Activated CD8-positive, alpha-beta memory T cell treated with anti-CD3 and anti-CD28 coated beads, Interleukin-2, amount 10 ng/mL, durations not matched to agents 7 days and 5 days (primary cell): ENCODE results near the gene FAM153A. TPM values are rescaled to one million over a fixed set of nuclear protein-coding genes. Genes with fewer than 3 reads are reported as not detected.
"Not testable (repeated sequence)": the region's sequence is repeated elsewhere in the genome, so short reads cannot be mapped to it uniquely, and the experiment has no call there.

ENCODE experiments used
- ATAC-seq: fragments of 150-1000 bp; cut with Tn5 transposase; one replicate; pipeline ENCODE4 v1.10.0; 2021; ENCODE audit warnings: moderate library complexity
- CTCF ChIA-PET: fragments of 350-600 bp; sonication (Branson Sonifier 250); formaldehyde crosslinking; loops from one replicate; lab custom pipeline; 2021; ENCODE audit warnings: antibody characterized with exemption; lab: Charles Lee
- DNase-seq: peaks from one replicate; pipeline ENCODE4 v3.0.0-alpha.2; 2020
- H3K27ac Mint-ChIP-seq: one replicate; pipeline ENCODE4 v1.8.0; 2021; ENCODE audit warnings: mild to moderate bottlenecking, mixed read lengths
- H3K27me3 Mint-ChIP-seq: one replicate; pipeline ENCODE4 v1.8.0; 2021; ENCODE audit warnings: mixed read lengths
- H3K36me3 Mint-ChIP-seq: one replicate; pipeline ENCODE4 v1.8.0; 2021; ENCODE audit warnings: mild to moderate bottlenecking, mixed read lengths
- H3K4me1 Mint-ChIP-seq: one replicate; pipeline ENCODE4 v1.8.0; 2021; ENCODE audit warnings: mixed read lengths
- H3K4me3 Mint-ChIP-seq: one replicate; pipeline ENCODE4 v1.8.0; 2021; ENCODE audit warnings: mild to moderate bottlenecking, moderate library complexity, mixed read lengths
- H3K9me3 Mint-ChIP-seq: one replicate; pipeline ENCODE4 v1.8.0; 2022; ENCODE audit warnings: low read depth, mixed read lengths
- total RNA-seq, 2 experiments: library from RNA; stranded (reverse); gene quantifications; one replicate each; pipeline ENCODE4 v1.2.3, GENCODE V29; 2021

Gene FAM153A
- total RNA-seq, 2 experiments from 2014 or later: 0.54 to 6.9 TPM

DNA sequence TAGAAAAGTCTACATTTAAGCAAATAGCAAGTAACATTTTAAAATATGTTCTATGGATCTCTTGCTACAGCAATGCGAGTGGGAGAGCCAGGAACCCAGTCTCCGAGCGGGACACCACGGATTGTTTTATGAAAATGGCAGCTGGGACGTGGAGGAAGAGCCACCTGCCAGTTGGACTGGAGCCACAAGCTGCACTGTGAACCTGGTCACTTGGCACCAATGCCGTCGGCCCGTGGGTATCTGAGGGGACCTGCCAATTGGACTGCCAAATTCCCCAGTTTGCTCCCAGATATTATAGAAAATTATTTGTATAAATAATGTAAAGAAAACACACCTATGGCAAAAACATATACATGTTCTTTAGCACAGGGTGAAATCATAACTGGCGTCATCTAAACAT lies 10.6 kb upstream of the FAM153A start:
- H3K27ac Mint-ChIP-seq, DNase-seq, CTCF ChIA-PET, H3K4me1 Mint-ChIP-seq, H3K36me3 Mint-ChIP-seq, H3K9me3 Mint-ChIP-seq, ATAC-seq, H3K4me3 Mint-ChIP-seq, H3K27me3 Mint-ChIP-seq: not testable (repeated sequence)

DNA sequence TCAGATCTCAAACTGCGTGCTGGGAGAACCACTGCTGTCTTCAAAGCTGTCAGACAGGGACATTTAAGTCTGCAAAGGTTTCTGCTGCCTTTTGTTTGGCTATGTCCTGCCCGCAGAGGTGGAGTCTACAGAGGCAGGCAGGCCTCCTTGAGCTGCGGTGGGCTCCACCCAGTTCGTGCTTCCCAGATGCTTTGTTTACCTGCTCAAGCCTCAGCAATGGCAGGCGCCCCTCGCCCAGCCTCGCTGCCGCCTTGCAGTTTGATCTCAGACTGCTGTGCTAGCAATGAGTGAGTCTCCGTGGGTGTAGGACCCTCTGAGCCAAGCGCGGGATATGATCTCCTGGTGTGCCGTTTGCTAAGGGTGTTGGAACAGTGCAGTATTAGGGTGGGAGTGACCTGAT lies 8.9 kb upstream of the FAM153A start:
- not testable (repeated sequence) for ATAC-seq

DNA sequence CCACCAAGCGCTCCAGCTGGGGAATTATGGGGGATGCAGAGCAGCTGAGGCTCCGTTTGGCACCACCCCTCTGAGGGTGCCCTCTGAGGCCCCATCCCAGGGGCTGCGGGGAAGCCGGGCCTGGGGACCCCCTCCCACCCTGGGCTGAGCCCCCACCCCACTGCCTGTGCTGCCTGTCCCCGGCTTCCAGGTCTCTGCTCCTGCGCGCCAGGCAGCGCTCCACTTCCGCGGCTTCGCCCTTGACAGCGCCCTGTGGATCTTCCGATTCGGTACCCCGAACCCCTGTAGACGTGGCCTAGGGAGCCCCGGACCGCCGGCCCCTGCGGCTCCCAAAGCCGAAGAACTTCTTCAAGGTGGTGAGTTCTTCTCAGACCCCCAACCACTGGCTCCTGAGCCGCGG lies 530 bp downstream of the FAM153A start:
- H3K4me3 Mint-ChIP-seq, ATAC-seq, H3K36me3 Mint-ChIP-seq, CTCF ChIA-PET, H3K4me1 Mint-ChIP-seq, DNase-seq, H3K27me3 Mint-ChIP-seq, H3K9me3 Mint-ChIP-seq, H3K27ac Mint-ChIP-seq: not testable (repeated sequence)

More for the DNA sequence above, 8.9 kb upstream of the FAM153A start:
- H3K4me3 Mint-ChIP-seq, CTCF ChIA-PET, H3K27ac Mint-ChIP-seq, DNase-seq, H3K9me3 Mint-ChIP-seq, H3K4me1 Mint-ChIP-seq, H3K36me3 Mint-ChIP-seq, H3K27me3 Mint-ChIP-seq: not testable (repeated sequence)

DNA sequence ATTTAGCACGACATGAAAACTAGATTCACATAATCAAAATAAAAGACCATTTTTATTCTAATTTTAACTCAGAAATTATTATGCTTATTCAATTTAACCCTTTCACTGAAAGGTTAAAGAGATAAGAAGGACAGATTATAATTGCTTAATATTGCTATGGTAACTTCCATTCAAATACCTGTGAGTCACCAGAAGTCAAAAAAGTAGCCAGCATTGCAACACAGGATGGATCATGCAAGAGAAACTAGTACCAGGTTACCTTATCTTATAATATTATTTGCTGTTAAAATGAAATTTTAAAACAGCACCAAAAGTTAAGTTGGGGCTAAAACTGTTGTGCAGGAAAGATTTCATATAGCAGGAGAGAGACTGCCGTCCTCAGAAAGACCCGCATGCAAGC lies 11.5 kb downstream of the FAM153A start:
- ATAC-seq, H3K36me3 Mint-ChIP-seq, H3K4me3 Mint-ChIP-seq, CTCF ChIA-PET, H3K4me1 Mint-ChIP-seq, H3K9me3 Mint-ChIP-seq, H3K27me3 Mint-ChIP-seq, H3K27ac Mint-ChIP-seq, DNase-seq: not testable (repeated sequence)

DNA sequence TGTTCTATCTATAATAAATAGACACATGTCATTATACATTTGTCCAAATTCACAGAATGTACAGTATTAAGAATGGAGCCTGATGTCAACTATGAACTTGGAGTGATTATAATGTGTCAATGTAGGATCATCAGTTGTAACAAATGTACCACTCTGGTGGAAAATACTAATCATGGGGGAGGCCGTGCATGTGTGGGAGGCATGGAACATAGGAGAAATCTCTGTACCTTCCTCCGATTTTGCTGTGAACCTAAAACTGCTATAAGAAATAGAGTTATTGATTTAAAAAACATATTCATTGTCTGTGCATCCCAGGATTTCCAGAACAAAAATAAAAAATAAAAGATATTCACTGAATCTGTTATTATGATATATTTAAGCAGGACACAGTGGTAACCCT lies 12.1 kb downstream of the FAM153A start:
- H3K9me3 Mint-ChIP-seq, DNase-seq, ATAC-seq, CTCF ChIA-PET, H3K4me3 Mint-ChIP-seq, H3K27ac Mint-ChIP-seq, H3K4me1 Mint-ChIP-seq, H3K27me3 Mint-ChIP-seq, H3K36me3 Mint-ChIP-seq: not testable (repeated sequence)

DNA sequence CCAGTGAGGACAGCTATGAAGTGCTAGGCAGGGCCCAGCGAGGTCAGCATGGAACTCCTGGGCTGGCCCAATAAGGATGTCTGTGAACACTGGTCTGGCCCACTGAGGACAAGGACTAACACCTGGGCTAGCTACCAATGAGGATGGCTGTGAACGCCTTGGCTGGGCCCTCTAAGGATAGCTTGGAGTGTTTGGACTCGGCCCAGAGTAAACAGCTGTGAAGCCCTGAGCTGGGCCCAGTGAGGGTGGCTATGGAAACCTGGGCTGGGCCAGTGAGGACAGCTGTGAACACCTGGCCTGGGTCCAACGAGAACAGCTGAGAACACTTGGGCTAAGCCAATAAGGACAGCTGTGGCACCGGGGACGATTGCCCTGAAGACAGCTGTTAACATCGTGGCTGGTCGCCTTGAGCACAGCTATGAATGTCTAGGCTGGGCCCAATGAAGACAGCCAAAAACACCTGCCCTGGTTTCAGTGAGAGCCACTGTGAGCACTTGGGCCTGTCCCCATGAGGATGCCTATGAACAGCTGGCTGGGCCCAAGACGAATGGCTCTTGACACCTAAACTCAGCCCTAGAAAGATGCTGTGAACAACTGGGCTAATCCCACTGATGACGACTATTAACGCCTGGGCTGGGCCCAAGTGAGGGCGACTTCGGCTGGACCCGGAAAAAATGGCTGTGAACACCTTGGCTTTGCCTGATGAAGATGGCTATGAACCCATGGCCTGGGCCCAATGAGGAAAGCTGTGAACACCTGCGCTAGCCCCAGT lies 18.8 kb downstream of the FAM153A start:
- H3K4me1 Mint-ChIP-seq, H3K27ac Mint-ChIP-seq, H3K27me3 Mint-ChIP-seq, H3K36me3 Mint-ChIP-seq, H3K4me3 Mint-ChIP-seq, H3K9me3 Mint-ChIP-seq, CTCF ChIA-PET, ATAC-seq, DNase-seq: not testable (repeated sequence)

DNA sequence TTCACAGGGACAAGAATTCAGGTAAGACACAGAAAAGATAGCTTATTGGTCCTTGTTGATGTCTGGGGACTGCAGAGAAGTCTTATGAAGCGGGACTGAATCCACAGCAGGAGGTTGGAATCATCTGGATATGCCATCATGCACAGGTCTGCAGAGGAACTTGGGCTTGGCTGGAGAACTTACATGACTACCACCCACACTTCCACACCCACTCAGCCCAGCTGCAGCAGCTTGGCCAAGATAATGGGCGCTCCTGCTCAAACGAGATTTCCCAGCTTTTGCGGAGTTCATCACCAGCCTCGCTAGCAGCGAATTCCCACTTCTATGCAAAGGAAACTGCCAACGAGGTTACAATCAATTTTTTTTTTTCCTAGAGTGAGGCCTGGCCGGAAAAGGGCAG lies 21.7 kb downstream of the FAM153A start:
- H3K36me3 Mint-ChIP-seq, DNase-seq, H3K27ac Mint-ChIP-seq, H3K27me3 Mint-ChIP-seq, H3K4me1 Mint-ChIP-seq, H3K9me3 Mint-ChIP-seq, CTCF ChIA-PET, ATAC-seq, H3K4me3 Mint-ChIP-seq: not testable (repeated sequence)

DNA sequence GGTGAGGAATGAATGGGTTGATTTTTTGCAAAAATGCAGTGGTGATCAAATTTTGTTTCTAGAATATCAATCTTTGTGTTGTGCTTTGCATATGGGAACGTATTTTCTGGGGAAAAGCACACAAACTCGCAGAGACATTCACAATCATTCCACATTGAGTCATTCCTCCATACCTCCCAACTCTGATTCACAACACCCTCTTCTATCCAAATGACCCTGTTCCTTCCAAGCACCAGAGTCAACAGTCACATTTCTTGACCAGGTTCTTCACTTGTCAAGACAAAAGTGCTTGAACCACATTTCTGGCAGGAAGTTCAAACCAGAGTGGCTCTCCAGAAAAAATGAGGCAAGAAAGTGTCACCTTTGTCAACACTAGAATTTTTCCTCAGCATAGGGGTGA lies 35.3 kb downstream of the FAM153A start:
- DNase-seq, H3K4me1 Mint-ChIP-seq, H3K27ac Mint-ChIP-seq, H3K9me3 Mint-ChIP-seq, H3K4me3 Mint-ChIP-seq, H3K36me3 Mint-ChIP-seq, ATAC-seq, CTCF ChIA-PET, H3K27me3 Mint-ChIP-seq: not testable (repeated sequence)

DNA sequence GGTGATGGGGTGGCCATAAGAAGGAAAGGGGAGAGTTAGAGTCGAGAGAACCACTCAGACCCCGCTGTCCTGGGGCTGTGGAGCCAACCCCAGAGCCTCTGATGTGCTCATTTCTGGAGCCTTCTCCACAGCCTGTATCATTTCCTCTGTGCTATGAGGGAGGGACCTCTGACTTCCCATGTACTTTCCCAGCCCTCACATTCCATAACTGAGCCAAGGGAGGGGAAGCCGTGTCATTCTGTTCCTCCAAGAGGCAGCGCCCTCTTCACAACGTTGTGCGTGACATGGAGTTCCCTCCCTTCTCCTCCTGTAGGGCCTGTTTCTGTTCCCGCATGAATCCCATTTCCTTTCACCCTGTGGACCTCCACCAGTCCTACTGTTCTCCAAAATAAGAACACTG lies 57.8 kb downstream of the FAM153A start:
- H3K4me1 Mint-ChIP-seq, ATAC-seq, H3K27me3 Mint-ChIP-seq, DNase-seq, H3K9me3 Mint-ChIP-seq, H3K27ac Mint-ChIP-seq, H3K36me3 Mint-ChIP-seq, CTCF ChIA-PET, H3K4me3 Mint-ChIP-seq: not testable (repeated sequence)

DNA sequence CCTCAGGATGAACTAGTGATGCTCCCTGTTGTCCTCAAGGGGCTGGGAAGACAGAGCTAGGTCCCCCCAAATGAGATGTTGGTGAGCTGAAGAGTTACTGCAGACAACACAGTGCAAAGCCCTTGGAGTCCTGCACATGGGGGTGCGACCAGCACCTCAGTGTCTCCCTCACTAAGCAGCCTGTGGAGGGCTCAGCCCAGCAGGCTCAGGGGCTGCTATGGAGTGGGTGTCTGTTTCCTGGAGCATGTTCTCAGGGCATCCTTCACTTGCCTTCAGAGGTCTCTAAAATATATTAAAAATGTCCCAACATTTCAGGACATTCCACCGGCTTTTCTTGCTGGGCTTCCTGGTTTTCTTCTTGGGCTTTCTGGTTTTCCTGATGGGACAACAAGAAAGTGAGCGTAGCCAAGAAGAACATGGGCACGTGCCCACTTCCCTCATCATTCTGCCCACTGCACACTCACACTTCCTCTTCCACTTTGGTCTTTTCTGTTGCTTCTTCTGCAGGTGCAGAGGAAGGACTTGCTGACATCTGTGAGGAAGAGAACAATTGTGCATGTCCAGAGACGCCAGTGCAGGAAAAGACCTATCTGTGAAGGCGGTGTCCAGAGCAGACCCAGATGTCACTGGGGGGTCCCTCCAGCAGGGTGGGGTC lies 58.7 kb downstream of the FAM153A start:
- ATAC-seq, H3K27ac Mint-ChIP-seq, DNase-seq, H3K4me3 Mint-ChIP-seq, H3K36me3 Mint-ChIP-seq, CTCF ChIA-PET, H3K27me3 Mint-ChIP-seq, H3K4me1 Mint-ChIP-seq, H3K9me3 Mint-ChIP-seq: not testable (repeated sequence)

DNA sequence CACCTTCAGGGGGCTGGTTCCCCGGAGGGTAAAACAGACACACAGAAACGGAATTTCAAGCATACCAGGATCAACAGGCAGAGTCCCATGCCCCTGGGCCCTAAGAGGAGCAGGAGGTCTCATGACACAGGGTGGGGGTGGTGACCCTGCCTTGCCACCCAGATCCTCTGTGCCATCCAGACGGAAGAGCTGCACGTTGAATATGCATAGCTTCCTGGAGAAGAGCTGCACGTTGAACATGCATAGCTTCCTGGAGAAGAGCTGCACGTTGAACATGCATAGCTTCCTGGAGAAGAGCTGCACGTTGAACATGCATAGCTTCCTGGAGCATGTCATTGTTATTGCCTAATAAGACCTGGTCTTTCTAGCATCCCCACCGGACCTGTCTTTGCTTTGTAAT lies 59.9 kb downstream of the FAM153A start:
- H3K27me3 Mint-ChIP-seq, H3K9me3 Mint-ChIP-seq, DNase-seq, H3K4me3 Mint-ChIP-seq, H3K27ac Mint-ChIP-seq, H3K36me3 Mint-ChIP-seq, H3K4me1 Mint-ChIP-seq, CTCF ChIA-PET, ATAC-seq: not testable (repeated sequence)

DNA sequence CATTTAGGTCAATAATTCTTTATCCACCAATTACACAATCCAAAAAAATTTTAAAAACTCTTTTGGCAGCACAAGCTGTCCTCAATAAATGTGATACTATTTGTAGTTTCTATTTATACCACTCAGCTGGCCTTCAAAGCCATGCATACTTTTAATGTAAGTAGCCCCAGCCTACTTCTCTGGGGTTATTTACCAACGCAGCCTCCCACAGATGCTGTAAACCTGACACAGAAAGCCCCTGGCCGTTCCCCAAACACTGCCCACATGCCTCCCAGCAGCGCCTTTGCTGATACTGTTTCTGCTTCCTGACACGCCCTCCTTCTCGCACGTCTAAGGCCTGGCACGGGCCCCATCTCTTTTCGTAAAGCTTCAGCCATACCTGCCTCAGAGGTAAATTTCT lies 62.7 kb downstream of the FAM153A start:
- H3K9me3 Mint-ChIP-seq, H3K36me3 Mint-ChIP-seq, H3K4me1 Mint-ChIP-seq, ATAC-seq, DNase-seq, H3K27me3 Mint-ChIP-seq, H3K4me3 Mint-ChIP-seq, H3K27ac Mint-ChIP-seq, CTCF ChIA-PET: not testable (repeated sequence)

DNA sequence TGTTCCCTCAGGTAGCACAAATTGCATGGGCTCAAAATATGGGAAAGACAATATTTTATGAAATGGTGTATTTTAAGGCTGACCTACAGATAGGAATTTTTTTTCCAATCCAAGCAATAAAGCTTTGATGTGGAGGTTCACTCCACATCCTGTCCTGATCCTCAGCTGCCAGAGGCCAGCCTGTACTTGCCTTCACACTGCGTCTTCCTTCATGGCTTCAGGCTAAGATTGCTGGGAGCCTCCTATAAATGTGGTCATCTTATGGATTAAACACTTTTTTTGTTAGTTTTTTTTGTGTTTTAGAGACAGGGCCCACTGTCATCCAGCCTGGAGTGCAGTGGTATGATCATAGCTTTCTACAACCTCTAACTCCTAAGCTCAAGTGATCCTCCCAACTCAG lies 67.3 kb downstream of the FAM153A start:
- H3K27me3 Mint-ChIP-seq, H3K4me1 Mint-ChIP-seq, DNase-seq, ATAC-seq, H3K4me3 Mint-ChIP-seq, H3K9me3 Mint-ChIP-seq, H3K36me3 Mint-ChIP-seq, CTCF ChIA-PET, H3K27ac Mint-ChIP-seq: not testable (repeated sequence)

DNA sequence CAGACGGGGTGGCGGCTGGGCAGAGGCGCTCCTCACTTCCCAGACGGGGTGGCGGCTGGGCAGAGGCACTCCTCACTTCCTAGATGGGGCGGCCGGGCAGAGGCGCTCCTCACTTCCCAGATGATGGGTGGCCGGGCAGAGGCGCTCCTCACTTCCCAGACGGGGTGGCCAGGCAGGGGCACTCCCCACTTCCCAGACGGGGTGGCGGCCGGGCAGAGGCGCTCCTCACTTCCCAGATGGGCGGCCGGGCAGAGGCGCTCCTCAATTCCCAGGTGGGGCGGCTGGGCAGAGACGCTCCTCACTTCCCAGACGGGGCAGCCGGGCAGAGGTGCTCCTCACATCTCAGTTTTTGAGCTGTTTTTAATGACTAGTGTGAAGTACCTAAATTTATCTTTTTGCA lies 86.6 kb downstream of the FAM153A start:
- H3K4me3 Mint-ChIP-seq, ATAC-seq, H3K36me3 Mint-ChIP-seq, H3K27ac Mint-ChIP-seq, H3K4me1 Mint-ChIP-seq, H3K27me3 Mint-ChIP-seq, H3K9me3 Mint-ChIP-seq, DNase-seq, CTCF ChIA-PET: not testable (repeated sequence)
